ENCODE measurements around the gene TP53I11.

Gene TP53I11

DNA sequence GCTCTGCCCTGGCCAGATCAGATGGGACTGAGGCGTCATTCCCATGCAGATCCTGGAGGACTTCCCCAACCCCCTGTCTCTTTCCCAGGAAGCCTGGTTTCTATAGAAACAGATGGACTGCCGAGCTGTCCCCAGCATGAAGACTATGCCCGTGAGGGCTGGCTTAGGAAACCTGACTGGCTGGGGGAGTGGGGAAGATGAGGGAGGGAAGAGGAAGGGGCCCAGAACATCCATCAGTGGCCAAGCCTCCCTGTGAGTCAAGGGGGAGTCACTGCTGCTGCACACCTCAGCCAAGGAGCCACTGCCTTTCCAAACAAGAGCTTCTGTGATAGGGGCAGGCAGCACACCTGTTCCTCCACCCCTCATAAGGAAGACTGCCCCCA is 5.8 kb downstream of the TP53I11 start:
- DNase-seq = no peak
- intact Hi-C loops (cut with DNase I) = loop anchor here (5.0 kb wide), 1 partner anchor 147 kb away; no protein-coding TSS in a partner anchor

DNA sequence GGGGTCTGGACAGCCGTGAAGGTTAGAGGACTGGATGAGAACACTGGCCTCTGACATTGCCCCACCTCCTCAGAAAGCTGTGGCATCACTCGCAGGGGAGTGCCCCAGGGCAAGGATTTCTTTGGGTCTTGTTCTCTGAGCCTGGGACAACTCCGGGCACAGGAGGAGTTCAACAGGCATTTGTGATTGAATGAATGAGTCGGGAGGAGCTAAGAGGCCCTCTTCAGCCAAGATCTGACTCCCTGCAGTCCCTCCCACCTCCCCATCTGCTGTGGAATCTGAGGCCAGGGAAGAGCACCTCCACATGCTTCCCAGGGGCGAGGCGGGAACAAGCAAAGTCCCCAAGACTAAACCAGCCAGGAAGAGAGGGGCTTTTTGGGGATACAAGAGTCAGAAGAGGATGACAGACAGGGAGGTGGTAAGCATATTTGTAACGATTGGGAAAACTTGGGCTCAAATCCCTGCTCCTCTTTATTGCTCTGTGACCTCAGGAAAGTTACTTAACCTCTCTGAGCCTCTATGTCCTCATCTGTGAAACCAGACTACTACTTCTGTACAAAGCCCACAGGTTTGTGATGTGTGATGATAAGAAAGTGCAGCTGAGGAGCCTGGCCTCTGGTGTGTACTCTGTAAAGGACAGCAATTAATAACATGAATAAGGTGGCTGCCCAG is 6.4 kb downstream of the TP53I11 start:
- intact Hi-C loops (cut with DNase I) = no loop called here
- no peak for DNase-seq

DNA sequence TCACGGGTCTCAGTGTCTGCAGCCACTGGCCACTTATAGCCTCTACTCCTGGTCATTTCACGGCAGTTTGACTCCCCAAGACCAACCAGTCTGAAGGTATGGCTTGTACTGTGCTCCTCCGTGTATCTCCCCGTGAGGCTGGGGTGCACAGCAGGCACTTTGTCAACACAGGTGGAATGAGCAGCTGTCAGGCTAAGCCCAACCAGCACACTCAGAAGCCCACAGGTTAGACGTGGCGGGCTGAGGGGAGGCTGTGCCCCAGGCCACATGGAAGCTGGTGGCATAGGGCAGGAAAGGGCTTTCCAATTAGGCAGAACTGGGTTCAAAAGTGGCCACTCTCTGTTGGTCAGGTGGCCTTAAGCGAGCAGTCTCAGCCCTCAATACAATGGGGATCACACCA is 7.0 kb downstream of the TP53I11 start:
- no peak for DNase-seq
- intact Hi-C loops (cut with DNase I) = no loop called here

DNA sequence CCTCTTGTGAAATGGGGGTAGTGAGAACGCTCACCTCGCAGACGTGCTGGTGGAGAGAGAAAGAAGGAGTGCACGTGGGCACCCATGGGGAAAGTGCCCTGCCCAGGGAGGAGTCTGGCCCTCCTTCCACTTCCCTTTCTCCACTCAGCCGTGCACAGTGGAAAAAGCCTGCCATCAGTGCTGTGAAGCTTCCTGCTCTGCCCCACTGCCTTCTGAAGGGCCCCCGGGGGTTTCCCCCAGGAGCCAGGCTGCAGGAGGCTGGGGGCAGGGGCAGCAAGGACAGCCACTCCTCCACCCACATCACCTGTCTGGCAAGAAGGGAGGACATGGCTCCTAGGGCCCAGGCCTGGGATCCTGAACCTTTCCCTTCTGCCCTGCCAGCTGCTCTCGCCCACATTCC is 7.6 kb downstream of the TP53I11 start:
- intact Hi-C loops (cut with DNase I) = no loop called here
- DNase-seq = peak in 14 of 42 donors; percentile 17 to 58 (median 34)

DNA sequence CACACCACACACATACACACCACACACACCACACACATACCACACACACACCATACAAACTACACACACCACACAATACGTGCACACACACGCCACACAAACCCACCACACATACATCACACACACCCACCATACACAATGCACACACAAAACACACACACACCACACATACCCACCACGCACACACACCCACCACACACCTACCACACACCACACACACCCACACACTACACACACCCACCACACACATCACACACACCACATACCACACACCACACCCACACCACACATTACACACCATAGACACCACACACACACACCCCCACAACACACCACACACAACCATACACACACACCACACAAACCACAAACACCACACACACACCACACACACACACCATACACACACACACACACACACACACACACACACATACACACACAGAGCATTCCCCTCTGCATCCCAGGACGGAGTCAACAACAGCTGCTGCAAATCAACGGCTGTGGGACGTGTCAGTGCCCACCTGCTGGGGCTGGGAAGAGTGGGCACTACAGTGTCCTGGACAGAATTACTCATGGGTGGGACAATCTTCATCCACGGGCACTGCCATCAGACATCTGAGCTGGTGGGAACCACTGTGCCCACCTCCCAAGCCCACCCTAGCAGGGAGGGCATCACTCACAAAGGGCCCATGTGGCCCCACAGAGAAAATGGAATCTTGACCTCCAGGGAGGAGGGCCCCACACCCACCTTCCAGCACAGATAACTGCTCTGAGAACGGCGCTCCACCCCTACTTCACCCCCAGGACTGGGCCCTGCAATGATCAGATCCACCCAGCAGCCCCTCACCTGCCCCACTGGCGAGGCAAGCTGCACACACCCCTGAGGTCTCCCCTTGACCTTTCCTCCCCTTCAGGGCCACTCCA is 8.4 kb downstream of the TP53I11 start:
- intact Hi-C loops (cut with DNase I) = no loop called here
- DNase-seq = no peak

DNA sequence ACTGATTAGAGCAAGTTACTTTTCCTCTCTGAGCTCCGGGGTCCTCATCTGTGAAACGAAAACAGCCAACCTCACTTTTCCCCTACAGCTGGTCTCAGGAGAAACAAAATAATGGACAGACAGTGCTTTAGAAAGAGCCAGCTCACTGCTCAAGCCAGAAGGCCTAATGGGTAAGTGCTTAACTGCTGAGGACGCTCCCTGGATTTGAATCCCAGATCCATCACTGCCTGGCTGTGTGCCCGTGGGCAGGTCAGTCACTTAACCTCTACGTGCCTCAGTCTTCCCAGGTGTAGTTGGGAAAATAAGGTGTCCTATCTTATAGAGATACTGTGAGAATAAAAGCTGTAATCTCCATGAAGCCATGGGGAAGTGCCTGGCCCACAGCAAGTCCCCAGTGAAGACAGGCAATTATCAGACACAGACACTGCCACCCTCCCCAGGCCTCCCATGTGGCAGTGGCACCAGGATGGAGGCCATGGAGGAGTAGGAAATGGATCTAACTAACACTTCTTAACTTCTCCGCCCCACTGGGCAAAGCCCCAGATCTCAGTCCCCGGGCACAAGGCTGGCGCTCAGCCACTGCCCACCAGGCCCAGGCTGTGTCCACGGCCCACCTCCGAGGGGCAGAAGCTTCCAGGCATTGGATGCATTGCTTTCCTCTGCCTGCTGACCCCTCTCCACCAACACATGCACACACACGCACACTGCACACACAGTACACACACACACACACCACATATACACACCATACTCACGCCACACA is 9.2 kb downstream of the TP53I11 start:
- DNase-seq = no peak
- intact Hi-C loops (cut with DNase I) = no loop called here

DNA sequence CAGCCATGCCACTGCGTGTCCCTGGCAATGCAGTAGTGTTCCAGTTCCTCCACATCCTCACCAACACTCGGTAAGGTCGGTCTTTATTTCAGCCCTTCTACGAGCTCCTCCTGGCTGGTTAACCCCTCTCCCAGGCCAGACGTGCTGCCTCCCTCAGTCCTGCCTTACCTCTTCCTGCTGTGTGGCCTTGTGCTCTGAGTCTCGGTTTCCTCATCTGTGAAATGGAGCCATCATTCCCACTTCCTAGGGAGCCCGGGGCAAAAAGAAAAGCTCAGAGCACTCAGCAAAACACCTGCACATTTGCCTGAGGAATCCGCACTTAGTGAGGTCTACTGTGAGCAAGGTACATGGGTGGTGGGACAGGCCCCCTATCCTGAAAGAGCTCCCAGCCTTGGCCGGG is 9.8 kb downstream of the TP53I11 start:
- intact Hi-C loops (cut with DNase I) = no loop called here

DNA sequence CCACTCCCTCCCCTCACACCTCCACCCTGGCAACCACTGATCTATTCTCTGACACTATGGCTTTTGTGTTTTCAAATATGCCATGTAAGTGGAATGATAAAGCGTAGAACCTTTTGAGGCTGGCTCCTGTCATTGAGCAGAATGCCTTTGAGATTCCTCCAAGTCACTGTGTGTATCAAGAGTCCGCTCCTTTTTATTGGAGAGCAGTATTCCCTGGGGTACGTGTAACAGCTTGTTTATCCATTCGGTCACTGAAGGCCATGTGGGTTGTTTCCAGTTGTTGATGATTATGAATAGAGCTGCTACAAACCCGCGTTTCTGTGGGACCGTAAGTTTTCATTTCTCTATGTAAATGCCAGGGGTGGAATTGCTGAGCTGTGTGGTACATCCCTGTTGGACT is 10.3 kb downstream of the TP53I11 start:
- intact Hi-C loops (cut with DNase I) = no loop called here
- DNase-seq = no peak

More for the DNA sequence above, 9.8 kb downstream of the TP53I11 start:
- no peak for DNase-seq

DNA sequence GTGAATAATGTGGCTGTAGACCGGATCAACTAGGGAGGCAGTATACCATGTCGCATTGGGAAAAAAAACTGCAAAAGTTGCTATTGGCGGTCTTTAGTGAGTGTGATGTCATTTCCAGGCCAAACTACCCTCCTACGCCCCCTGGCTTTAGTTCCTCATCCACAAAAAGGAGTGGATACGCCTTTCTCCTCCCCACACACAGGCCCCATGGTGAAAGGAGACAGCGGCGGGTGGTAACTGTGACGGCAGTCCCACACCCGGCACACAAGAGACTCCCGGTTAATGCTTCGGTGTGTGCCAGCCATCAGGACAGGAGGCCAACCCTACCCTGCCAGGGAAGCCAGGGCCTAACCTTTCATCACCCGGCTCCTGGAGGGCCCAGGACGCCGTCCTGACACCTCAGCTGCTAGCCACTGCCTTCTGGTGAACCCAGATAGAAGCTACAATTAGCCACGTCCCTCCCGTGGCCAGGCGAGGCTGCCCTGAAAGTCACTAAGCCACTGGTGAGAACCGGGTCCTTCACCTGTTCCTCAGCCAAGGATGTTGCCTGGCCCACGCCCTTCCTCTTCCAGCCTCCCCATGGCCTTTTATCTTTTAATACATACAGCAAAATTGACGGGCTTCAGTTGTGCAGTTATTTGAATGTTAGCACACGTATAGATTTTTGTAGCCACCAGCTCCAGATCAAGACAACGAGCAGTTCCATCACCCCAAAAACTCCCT is 10.8 kb downstream of the TP53I11 start:
- no peak for DNase-seq

DNA sequence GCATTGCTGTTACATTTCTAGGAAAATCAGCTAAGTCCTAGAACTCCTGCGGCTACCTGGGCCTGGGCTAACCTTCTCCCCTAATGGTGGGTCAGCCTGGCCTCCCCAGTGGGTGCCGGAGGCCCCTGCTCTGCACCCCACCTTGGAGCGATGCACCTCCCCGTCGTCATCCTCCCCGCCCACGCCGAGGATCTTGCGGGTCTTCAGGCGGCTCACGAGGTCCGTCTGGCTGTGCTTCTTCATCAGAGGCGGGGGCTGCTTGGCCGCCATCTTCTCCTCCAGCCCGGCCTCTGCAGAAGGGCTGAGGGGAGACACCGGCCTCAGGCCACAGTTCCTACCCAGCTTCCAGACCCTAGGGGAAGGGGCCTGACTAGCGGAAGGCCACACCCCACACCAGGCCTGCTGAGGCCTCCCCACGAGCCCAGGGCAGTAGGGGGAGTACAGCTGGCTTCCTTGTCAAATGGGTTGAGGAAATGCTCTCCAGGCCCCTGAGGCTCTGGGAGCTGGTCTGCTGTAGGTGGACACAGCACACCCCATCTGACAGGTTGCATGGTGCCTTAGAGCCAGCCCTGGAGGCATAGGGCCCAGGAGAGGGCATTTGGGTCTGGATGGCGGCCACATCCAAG is 12.5 kb downstream of the TP53I11 start:
- no peak for DNase-seq
- intact Hi-C loops (cut with DNase I) = loop anchor here (10.0 kb wide), 1 partner anchor 357 kb away; no protein-coding TSS in a partner anchor

More for the DNA sequence above, 10.8 kb downstream of the TP53I11 start:
- intact Hi-C loops (cut with DNase I) = loop anchor here (10.0 kb wide), 1 partner anchor 355 kb away; no protein-coding TSS in a partner anchor

DNA sequence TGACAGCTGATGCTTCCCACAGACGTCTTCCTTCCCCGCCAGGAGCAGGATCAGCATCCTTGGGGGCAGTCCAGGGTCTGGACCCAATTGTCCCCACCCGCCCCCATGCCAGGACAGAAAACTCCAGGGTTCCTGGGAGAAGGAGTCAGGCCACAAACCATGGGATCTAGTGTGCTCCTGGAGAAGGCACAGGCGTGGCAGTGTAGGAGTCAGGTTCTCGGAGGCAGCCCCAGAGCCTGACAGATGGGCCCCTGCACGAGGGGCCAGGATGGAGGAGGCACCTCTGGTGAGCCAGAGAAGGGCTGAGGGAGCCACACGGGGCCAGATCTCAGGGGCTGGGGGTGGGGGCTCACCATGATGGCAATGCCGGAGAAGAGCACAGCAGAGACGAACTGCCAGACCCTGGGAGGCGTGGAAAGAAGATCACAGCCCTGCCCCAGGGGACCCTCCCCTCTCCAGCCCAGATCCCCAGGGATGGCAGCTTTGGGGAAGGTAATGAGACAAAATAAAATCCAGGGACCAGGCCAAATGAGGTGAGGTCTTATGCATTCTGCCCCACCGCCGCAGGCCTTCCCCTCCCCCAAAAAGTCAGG is 13.6 kb downstream of the TP53I11 start:
- intact Hi-C loops (cut with DNase I) = loop anchor here (2.0 to 10.0 kb wide), 2 partner anchors 168 to 358 kb away; no protein-coding TSS in a partner anchor
- DNase-seq = no peak

DNA sequence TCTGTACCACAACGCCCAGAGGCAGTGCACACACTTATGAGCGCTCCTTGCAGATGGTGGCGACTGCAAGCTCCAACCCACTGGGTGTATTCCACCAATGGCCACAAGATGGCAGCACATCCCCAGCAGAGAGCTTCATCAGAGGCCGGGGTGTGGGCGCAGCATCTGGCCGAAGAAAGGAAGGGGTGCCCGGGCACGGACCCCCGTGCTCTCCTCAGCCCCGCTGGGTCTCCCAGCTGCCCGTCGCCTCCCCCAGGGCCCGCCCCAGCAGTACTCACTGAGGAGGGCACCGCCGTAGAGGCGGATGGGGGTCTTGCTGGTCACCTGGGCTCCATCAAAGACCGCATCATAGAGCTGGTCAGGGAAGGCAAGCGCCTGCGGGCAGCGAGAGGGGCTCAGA is 14.2 kb downstream of the TP53I11 start:
- peak; percentile 70 to 96 (median 90) for DNase-seq
- intact Hi-C loops (cut with DNase I) = loop anchor here (2.0 to 10.0 kb wide), 2 partner anchors 168 to 358 kb away; no protein-coding TSS in a partner anchor

DNA sequence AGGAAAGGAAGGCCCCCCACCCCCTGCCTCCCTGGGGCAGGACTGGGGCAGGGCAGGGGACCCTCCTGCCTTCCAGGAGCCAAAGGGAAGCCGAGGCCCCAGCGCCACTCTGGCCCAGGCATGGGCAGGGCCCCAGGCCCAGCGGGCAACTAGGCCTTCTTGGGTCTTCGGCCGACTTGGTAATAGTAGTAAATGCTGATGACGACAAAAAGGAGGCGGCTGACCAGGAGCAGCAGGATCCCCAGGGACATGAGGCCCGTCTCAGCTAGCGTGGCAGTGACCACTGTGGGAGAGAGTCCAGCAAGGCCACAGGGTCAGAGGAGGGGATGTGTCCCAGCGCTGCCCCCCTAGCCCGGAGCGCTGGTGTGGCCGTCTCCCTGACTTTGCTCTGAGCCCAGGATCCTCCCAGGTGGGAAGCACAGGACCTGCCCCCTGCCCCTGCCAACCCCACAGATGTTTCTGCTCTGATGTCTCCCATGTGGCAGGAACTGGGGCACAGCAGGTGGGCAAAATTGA is 15.9 kb downstream of the TP53I11 start:
- intact Hi-C loops (cut with DNase I) = loop anchor here (10.0 kb wide), 1 partner anchor 360 kb away; no protein-coding TSS in a partner anchor
- no peak for DNase-seq

DNA sequence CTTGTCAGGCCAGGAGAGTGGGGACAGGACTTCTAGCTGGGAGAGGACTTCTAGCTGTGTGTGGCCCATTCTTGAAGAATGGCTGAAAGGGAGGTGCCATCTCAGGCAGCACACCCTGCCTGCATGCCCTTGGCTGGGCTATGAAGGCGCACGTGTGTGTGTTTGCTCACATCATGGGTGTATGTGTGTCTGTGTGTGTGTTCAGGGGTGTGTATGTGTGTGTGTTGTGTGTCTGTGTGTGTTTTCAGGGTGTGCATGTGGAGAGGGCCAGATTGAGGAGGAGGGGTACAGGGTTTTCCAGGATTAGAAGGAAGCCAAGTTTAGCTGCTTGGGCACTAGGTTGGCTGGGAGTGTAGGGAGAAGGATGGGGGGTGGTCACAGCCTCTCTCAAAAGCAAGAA is 16.6 kb downstream of the TP53I11 start:
- intact Hi-C loops (cut with DNase I) = loop anchor here (10.0 kb wide), 1 partner anchor 361 kb away; no protein-coding TSS in a partner anchor
- DNase-seq = no peak

DNA sequence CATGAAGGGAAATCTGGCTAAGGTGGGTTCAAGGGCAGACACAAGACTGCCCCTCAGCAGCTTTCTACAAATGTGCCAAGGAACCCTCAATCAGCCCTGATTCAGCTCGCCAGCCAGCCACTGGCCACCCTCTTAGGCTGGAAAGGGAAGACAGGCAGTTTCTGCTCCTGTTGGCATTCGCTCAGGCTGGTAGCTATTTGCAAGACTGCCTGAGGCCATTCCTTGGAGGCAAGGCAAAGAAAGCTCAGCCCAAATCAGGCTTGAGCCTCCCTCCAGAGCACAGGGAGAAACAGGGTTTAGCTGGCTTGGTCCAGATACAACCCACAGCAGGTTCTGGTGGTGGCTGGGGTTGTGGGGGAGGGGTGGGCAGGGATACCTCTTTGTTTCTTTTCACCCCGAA is 19.2 kb downstream of the TP53I11 start:
- intact Hi-C loops (cut with DNase I) = loop anchor here (10.0 kb wide), 1 partner anchor 363 kb away; no protein-coding TSS in a partner anchor
- DNase-seq = no peak

DNA sequence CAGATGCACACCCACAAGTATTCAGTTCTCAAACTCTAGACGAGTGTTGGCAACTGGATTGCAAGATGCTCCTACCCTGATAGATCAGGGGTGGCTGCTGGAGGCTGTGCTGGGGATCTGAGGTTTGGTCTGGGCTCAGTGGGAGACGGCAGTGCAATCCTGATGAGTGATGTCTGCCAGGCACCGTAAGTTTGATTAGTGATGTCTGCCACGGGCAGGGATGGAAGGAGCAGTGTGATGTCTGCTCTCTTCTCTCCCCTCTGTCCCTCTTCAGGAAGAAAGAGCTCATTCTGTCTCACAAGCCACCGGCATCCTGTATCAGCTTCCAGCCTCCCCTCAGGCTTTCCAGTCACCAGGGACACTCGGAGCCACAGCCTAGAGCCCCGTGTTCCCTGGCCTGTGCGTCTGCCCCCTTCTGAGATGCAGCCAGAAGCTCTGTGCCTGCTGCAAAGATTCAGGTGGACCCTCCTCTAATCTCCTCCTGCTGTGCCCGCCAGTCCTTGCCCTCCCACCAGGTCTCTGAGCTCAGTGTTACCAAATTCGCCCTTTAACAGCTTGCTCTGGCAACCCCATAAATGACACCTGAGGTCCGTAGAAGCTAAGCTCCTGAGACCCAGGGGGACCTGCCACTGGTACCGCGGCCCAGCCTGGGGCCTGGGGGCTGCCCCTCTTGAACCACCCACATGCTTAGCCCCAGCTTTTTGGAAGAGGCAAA is 19.9 kb downstream of the TP53I11 start:
- intact Hi-C loops (cut with DNase I) = loop anchor here (10.0 kb wide), 1 partner anchor 364 kb away; no protein-coding TSS in a partner anchor
- DNase-seq = no peak

DNA sequence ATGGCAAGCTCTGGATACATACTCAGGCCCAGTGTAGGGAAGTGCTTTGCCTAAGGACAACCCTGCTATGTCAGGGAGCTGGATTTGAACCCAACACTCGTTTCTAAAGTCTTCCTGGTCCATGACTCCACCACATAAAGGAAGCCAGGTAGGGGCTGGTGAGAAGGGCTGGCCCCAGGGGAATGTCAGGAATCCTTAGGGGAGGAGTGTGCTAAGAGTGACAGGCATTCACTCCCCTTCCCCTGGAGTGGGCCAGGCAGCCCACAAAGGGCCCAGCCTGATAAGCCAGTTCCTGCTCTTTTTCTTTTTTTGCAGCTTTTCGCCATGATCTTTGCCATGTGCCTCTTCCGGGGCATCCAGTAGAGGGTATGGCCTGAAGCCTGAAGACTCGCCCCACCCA is 21.9 kb downstream of the TP53I11 start:
- DNase-seq = no peak
- intact Hi-C loops (cut with DNase I) = no loop called here

All from head of caudate nucleus (tissue), 42 donors.